GM23338 (cell line): ENCODE measurements around the gene SLC52A1. TPM values are rescaled to one million over a fixed set of nuclear protein-coding genes. Genes with fewer than 3 reads are reported as not detected.

ENCODE experiments used
- ATAC-seq: fragments of 200-7000 bp; cut with Tn5 transposase; 3 replicates; pipeline ENCODE4 v1.9.1; 2020
- DNase-seq: peaks from one replicate; pipeline ENCODE4 v3.0.0-alpha.2; 2015; ENCODE audit warnings: low spot score
- H2AFZ ChIP-seq: fragments of 200-600 bp; sonication (generic); 2 replicates; pipeline ENCODE4 v1.8.0; 2016; ENCODE audit warnings: antibody characterized with exemption, mild to moderate bottlenecking, moderate library complexity
- H3F3A ChIP-seq: fragments of 200-600 bp; sonication (generic); replicated peaks from 2 replicates; pipeline ENCODE4 v1.8.0; 2017; ENCODE audit warnings: antibody characterized with exemption, mixed run types, low read depth
- H3K27ac ChIP-seq: fragments of 200-600 bp; sonication (generic); 2 replicates; pipeline ENCODE4 v1.6.1; 2016; ENCODE audit warnings: low read depth
- H3K27me3 ChIP-seq: fragments of 200-600 bp; sonication (generic); 2 replicates; pipeline ENCODE4 v1.8.0; 2016; ENCODE audit warnings: mild to moderate bottlenecking, mixed run types, moderate library complexity; ENCODE audit not compliant: insufficient read depth
- H3K36me3 ChIP-seq: fragments of 200-600 bp; sonication (generic); 2 replicates; pipeline ENCODE4 v1.8.0; 2016; ENCODE audit warnings: mild to moderate bottlenecking; ENCODE audit not compliant: insufficient read depth
- H3K4me1 ChIP-seq: fragments of 200-600 bp; sonication (generic); 2 replicates; pipeline ENCODE4 v1.8.0; 2016; ENCODE audit warnings: mild to moderate bottlenecking, moderate library complexity; ENCODE audit not compliant: insufficient read depth
- H3K4me2 ChIP-seq: fragments of 200-600 bp; sonication (generic); 2 replicates; pipeline ENCODE4 v1.7.1; 2017; ENCODE audit warnings: mixed run types
- H3K4me3 ChIP-seq: fragments of 200-600 bp; sonication (generic); 2 replicates; pipeline ENCODE4 v1.6.1; 2016; ENCODE audit warnings: mixed run types
- H3K79me2 ChIP-seq: fragments of 200-600 bp; sonication (generic); replicated peaks from 2 replicates; pipeline ENCODE4 v1.8.0; 2017; ENCODE audit warnings: mild to moderate bottlenecking; ENCODE audit not compliant: insufficient read depth
- H3K9me2 ChIP-seq: fragments of 200-600 bp; sonication (generic); 2 replicates; pipeline ENCODE4 v1.8.0; 2017; ENCODE audit not compliant: insufficient read depth
- H4K20me1 ChIP-seq: fragments of 200-600 bp; sonication (generic); replicated peaks from 2 replicates; pipeline ENCODE4 v1.8.0; 2017; ENCODE audit warnings: mild to moderate bottlenecking; ENCODE audit not compliant: insufficient read depth
- H3K27ac Mint-ChIP-seq: 2 replicates; pipeline ENCODE4 v1.8.0; 2020; ENCODE audit warnings: inconsistent platforms, mild to moderate bottlenecking, moderate library complexity, mixed read lengths
- H3K27me3 Mint-ChIP-seq: 3 replicates; pipeline ENCODE4 v1.8.0; 2022; ENCODE audit warnings: low read depth, mild to moderate bottlenecking, moderate library complexity, mixed read lengths, inconsistent platforms; ENCODE audit not compliant: insufficient read depth, poor library complexity
- H3K36me3 Mint-ChIP-seq: 3 replicates; pipeline ENCODE4 v1.8.0; 2021; ENCODE audit warnings: low read depth, mild to moderate bottlenecking, inconsistent platforms, moderate library complexity, mixed read lengths
- H3K4me1 Mint-ChIP-seq: 3 replicates; pipeline ENCODE4 v1.8.0; 2020; ENCODE audit warnings: mild to moderate bottlenecking, inconsistent platforms, mixed read lengths
- H3K4me3 Mint-ChIP-seq: 3 replicates; pipeline ENCODE4 v1.8.0; 2021; ENCODE audit warnings: moderate library complexity, mild to moderate bottlenecking, inconsistent platforms, mixed read lengths
- H3K9me3 Mint-ChIP-seq: 3 replicates; pipeline ENCODE4 v1.8.0; 2020; ENCODE audit warnings: moderate library complexity, mild to moderate bottlenecking, inconsistent platforms, mixed read lengths
- CREB1 ChIP-seq: fragments of 250-450 bp; sonication (Bioruptor Pico); IDR thresholded peaks from 2 replicates; pipeline ENCODE4 v1.5.0; 2020; ENCODE audit warnings: low read depth, mild to moderate bottlenecking, moderate library complexity
- EZH2 ChIP-seq: fragments of 200-600 bp; sonication (generic); IDR thresholded peaks from one replicate; pipeline ENCODE4 v1.8.0; 2017; ENCODE audit warnings: antibody characterized with exemption, mild to moderate bottlenecking, low read depth; ENCODE audit not compliant: unreplicated experiment
- EZH2phosphoT487 ChIP-seq: fragments of 200-600 bp; sonication (generic); IDR thresholded peaks from one replicate; pipeline ENCODE4 v1.8.1; 2018; ENCODE audit warnings: antibody characterized with exemption; ENCODE audit not compliant: unreplicated experiment
- JUNB ChIP-seq: IDR thresholded peaks from one replicate; pipeline ENCODE4 v1.6.1; 2016; ENCODE audit warnings: antibody characterized with exemption; ENCODE audit not compliant: unreplicated experiment
- NANOG ChIP-seq: IDR thresholded peaks from 2 replicates; pipeline ENCODE4 v1.6.1; 2016; ENCODE audit warnings: antibody characterized with exemption, borderline replicate concordance
- POLR2AphosphoS5 ChIP-seq: IDR thresholded peaks from 2 replicates; pipeline ENCODE4 v1.6.1; 2016; ENCODE audit warnings: antibody characterized with exemption, low read depth
- ZNF114 ChIP-seq: fragments of 250-450 bp; sonication (Bioruptor Pico); IDR thresholded peaks from 2 replicates; pipeline ENCODE4 v1.5.0; 2020; ENCODE audit warnings: mild to moderate bottlenecking, moderate library complexity
- ZNF331 ChIP-seq: fragments of 250-450 bp; sonication (Bioruptor Pico); IDR thresholded peaks from 2 replicates; pipeline ENCODE4 v1.5.0; 2020; ENCODE audit warnings: low read depth, mild to moderate bottlenecking, moderate library complexity
- polyA plus RNA-seq: library from polyadenylated mRNA; unstranded; fragments of >200 nt; fragmentation: Nextera tagmentation; extraction: Ambion mirVana; gene quantifications from 2 replicates; pipeline ENCODE4 v1.2.1, GENCODE V29; 2016
- total RNA-seq: library from RNA; depleted of rRNA; stranded (reverse); fragments of >200 nt; shearing (Covaris generic); gene quantifications from 2 replicates; pipeline ENCODE4 v1.2.3, GENCODE V29; 2014
- TF ChIP-seq, protein P1 (sequence below), 2 experiments: fragments of 200-600 bp in 1 of 2; sonication (generic) in 1 of 2; conservative IDR thresholded peaks; 2 replicates each; pipeline versions ENCODE4 v1.5.1 to v1.6.1; 2016 to 2017; ENCODE audit warnings: antibody characterized with exemption in 2 of 2, low read depth in 2 of 2, mild to moderate bottlenecking in 2 of 2, moderate library complexity in 1 of 2
- TF ChIP-seq, protein P2 (sequence below): IDR thresholded peaks from one replicate; pipeline ENCODE4 v1.6.1; 2018; ENCODE audit warnings: antibody characterized with exemption; ENCODE audit not compliant: unreplicated experiment
- TF ChIP-seq, protein P3 (sequence below): fragments of 250-450 bp; sonication (Bioruptor Pico); IDR thresholded peaks from 2 replicates; pipeline ENCODE4 v1.5.0; 2020; ENCODE audit warnings: mild to moderate bottlenecking, moderate library complexity
- TF ChIP-seq, protein P4 (sequence below): IDR thresholded peaks from 2 replicates; pipeline ENCODE4 v1.6.1; 2016; ENCODE audit warnings: antibody characterized with exemption

The SLC52A1 gene
- total and polyA plus RNA-seq, 2 experiments from 2014 or later, result 0.21 to 0.63 TPM

DNA sequence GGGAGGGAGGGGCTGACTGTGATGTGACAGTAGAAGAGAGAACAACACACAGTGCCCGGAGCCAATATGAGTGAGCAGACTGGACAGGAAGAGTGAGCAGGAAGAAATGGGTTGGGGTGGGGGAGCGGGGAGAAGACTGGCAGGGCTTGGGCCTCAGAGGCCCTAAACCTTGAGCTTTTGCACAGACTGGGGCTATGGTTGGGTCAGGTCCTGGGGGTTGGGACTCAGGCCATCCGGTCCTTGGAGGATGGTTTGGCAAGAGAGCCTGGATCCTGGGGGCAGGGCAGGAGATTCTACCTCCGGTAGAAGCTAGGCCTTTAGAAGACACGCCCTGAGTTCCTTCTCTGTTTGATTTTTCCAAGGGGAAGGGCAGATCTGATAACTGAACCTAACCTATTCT lies 48.8 kb downstream of the SLC52A1 start:
- no peak overlapping the region for H3K27ac ChIP-seq
- Mint-ChIP-seq H3K27ac (no peak overlapping the region), H3K9me3 (no peaks in the 10 kb centered on the region; the same call in 2 of the 3 replicates), H3K27me3 (peaks cover 34% of the 10 kb centered on the region), H3K4me3 (peak overlapping the region; percentile 84), H3K36me3 (peaks cover 7% of the 10 kb centered on the region; the same call in 2 of the 3 replicates), H3K4me1 (peaks cover 26% of the 10 kb centered on the region)
- H3K27me3 ChIP-seq, result 0 out of 2 replicates have a peak, but pooled peaks cover 8% of the 10 kb centered on the region
- no peak for TF ChIP-seq JUNB
- TF ChIP-seq CREB1, result no peak
- TF ChIP-seq, protein P1, sequence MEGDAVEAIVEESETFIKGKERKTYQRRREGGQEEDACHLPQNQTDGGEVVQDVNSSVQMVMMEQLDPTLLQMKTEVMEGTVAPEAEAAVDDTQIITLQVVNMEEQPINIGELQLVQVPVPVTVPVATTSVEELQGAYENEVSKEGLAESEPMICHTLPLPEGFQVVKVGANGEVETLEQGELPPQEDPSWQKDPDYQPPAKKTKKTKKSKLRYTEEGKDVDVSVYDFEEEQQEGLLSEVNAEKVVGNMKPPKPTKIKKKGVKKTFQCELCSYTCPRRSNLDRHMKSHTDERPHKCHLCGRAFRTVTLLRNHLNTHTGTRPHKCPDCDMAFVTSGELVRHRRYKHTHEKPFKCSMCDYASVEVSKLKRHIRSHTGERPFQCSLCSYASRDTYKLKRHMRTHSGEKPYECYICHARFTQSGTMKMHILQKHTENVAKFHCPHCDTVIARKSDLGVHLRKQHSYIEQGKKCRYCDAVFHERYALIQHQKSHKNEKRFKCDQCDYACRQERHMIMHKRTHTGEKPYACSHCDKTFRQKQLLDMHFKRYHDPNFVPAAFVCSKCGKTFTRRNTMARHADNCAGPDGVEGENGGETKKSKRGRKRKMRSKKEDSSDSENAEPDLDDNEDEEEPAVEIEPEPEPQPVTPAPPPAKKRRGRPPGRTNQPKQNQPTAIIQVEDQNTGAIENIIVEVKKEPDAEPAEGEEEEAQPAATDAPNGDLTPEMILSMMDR (conservative IDR thresholded peaks at IDR 0.05; ENCODE audit: low read depth in 2 of 2), result no peak
- TF ChIP-seq, protein P2, sequence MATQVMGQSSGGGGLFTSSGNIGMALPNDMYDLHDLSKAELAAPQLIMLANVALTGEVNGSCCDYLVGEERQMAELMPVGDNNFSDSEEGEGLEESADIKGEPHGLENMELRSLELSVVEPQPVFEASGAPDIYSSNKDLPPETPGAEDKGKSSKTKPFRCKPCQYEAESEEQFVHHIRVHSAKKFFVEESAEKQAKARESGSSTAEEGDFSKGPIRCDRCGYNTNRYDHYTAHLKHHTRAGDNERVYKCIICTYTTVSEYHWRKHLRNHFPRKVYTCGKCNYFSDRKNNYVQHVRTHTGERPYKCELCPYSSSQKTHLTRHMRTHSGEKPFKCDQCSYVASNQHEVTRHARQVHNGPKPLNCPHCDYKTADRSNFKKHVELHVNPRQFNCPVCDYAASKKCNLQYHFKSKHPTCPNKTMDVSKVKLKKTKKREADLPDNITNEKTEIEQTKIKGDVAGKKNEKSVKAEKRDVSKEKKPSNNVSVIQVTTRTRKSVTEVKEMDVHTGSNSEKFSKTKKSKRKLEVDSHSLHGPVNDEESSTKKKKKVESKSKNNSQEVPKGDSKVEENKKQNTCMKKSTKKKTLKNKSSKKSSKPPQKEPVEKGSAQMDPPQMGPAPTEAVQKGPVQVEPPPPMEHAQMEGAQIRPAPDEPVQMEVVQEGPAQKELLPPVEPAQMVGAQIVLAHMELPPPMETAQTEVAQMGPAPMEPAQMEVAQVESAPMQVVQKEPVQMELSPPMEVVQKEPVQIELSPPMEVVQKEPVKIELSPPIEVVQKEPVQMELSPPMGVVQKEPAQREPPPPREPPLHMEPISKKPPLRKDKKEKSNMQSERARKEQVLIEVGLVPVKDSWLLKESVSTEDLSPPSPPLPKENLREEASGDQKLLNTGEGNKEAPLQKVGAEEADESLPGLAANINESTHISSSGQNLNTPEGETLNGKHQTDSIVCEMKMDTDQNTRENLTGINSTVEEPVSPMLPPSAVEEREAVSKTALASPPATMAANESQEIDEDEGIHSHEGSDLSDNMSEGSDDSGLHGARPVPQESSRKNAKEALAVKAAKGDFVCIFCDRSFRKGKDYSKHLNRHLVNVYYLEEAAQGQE, result no peak
- TF ChIP-seq, protein P3, sequence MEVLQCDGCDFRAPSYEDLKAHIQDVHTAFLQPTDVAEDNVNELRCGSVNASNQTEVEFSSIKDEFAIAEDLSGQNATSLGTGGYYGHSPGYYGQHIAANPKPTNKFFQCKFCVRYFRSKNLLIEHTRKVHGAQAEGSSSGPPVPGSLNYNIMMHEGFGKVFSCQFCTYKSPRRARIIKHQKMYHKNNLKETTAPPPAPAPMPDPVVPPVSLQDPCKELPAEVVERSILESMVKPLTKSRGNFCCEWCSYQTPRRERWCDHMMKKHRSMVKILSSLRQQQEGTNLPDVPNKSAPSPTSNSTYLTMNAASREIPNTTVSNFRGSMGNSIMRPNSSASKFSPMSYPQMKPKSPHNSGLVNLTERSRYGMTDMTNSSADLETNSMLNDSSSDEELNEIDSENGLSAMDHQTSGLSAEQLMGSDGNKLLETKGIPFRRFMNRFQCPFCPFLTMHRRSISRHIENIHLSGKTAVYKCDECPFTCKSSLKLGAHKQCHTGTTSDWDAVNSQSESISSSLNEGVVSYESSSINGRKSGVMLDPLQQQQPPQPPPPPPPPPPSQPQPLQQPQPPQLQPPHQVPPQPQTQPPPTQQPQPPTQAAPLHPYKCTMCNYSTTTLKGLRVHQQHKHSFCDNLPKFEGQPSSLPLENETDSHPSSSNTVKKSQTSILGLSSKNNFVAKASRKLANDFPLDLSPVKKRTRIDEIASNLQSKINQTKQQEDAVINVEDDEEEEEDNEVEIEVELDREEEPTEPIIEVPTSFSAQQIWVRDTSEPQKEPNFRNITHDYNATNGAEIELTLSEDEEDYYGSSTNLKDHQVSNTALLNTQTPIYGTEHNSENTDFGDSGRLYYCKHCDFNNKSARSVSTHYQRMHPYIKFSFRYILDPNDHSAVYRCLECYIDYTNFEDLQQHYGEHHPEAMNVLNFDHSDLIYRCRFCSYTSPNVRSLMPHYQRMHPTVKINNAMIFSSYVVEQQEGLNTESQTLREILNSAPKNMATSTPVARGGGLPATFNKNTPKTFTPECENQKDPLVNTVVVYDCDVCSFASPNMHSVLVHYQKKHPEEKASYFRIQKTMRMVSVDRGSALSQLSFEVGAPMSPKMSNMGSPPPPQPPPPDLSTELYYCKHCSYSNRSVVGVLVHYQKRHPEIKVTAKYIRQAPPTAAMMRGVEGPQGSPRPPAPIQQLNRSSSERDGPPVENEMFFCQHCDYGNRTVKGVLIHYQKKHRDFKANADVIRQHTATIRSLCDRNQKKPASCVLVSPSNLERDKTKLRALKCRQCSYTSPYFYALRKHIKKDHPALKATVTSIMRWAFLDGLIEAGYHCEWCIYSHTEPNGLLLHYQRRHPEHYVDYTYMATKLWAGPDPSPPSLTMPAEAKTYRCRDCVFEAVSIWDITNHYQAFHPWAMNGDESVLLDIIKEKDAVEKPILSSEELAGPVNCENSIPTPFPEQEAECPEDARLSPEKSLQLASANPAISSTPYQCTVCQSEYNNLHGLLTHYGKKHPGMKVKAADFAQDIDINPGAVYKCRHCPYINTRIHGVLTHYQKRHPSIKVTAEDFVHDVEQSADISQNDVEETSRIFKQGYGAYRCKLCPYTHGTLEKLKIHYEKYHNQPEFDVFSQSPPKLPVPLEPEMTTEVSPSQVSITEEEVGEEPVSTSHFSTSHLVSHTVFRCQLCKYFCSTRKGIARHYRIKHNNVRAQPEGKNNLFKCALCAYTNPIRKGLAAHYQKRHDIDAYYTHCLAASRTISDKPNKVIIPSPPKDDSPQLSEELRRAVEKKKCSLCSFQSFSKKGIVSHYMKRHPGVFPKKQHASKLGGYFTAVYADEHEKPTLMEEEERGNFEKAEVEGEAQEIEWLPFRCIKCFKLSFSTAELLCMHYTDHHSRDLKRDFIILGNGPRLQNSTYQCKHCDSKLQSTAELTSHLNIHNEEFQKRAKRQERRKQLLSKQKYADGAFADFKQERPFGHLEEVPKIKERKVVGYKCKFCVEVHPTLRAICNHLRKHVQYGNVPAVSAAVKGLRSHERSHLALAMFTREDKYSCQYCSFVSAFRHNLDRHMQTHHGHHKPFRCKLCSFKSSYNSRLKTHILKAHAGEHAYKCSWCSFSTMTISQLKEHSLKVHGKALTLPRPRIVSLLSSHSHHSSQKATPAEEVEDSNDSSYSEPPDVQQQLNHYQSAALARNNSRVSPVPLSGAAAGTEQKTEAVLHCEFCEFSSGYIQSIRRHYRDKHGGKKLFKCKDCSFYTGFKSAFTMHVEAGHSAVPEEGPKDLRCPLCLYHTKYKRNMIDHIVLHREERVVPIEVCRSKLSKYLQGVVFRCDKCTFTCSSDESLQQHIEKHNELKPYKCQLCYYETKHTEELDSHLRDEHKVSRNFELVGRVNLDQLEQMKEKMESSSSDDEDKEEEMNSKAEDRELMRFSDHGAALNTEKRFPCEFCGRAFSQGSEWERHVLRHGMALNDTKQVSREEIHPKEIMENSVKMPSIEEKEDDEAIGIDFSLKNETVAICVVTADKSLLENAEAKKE (CRISPR knock-in tag), result no peak
- TF ChIP-seq, protein P4, sequence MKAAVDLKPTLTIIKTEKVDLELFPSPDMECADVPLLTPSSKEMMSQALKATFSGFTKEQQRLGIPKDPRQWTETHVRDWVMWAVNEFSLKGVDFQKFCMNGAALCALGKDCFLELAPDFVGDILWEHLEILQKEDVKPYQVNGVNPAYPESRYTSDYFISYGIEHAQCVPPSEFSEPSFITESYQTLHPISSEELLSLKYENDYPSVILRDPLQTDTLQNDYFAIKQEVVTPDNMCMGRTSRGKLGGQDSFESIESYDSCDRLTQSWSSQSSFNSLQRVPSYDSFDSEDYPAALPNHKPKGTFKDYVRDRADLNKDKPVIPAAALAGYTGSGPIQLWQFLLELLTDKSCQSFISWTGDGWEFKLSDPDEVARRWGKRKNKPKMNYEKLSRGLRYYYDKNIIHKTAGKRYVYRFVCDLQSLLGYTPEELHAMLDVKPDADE, result no peak
- TF ChIP-seq EZH2, result no peak
- TF ChIP-seq ZNF331, result no peak
- no peak for TF ChIP-seq NANOG
- TF ChIP-seq EZH2phosphoT487, result no peak
- TF ChIP-seq ZNF114 (CRISPR knock-in tag), result no peak
- TF ChIP-seq POLR2AphosphoS5, result no peak
- peak overlapping the region; percentile 87 for H3K4me3 ChIP-seq
- DNase-seq (peak; percentile 18), ATAC-seq (no peak)
- H4K20me1 ChIP-seq, result no peaks in the 10 kb centered on the region
- no peak overlapping the region for H2AFZ ChIP-seq
- peaks cover 15% of the 10 kb centered on the region for H3K4me1 ChIP-seq
- peaks cover 11% of the 10 kb centered on the region; the same call in 1 of the 2 replicates for H3F3A ChIP-seq
- peak overlapping the region; percentile 97 for H3K4me2 ChIP-seq
- H3K79me2 ChIP-seq, result no peaks in the 10 kb centered on the region
- H3K36me3 ChIP-seq, result no peaks in the 10 kb centered on the region
- no peaks in the 10 kb centered on the region for H3K9me2 ChIP-seq
